PC-9 (cell line): ENCODE measurements around the gene DRC3. TPM values are rescaled to one million over a fixed set of nuclear protein-coding genes. Genes with fewer than 3 reads are reported as not detected.
A peak's percentile ranks its signal among the peaks of the same experiment; 100 is the strongest.

Source experiments
- BruUV-seq: library from RNA; stranded (reverse); fragments of 400-500 nt; replicated peaks from 2 replicates; lab custom pipeline; 2021; lab: Mats Ljungman, UMichigan
- CTCF ChIA-PET: fragments of 300-600 bp; sonication (Branson Sonifier 250); formaldehyde crosslinking; loops from one replicate; lab custom pipeline; 2022; ENCODE audit warnings: antibody characterized with exemption; lab: Charles Lee
- POLR2A ChIA-PET: fragments of 300-600 bp; sonication (Branson Sonifier 250); formaldehyde crosslinking; loops from one replicate; lab custom pipeline; 2022; ENCODE audit warnings: antibody characterized with exemption; ENCODE audit not compliant: unreplicated experiment; lab: Charles Lee
- DNase-seq, 2 experiments: peaks; one replicate each; pipeline versions ENCODE4 v3.0.0 to v3.0.0-alpha.2; 2015 to 2022; ENCODE audit warnings: mixed read lengths in 1 of 2
- H2AFZ ChIP-seq: fragments of 200-600 bp; sonication (generic); 2 replicates; pipeline ENCODE4 v1.8.1; 2017; ENCODE audit warnings: antibody characterized with exemption
- H3F3A ChIP-seq: fragments of 200-600 bp; sonication (generic); 2 replicates; pipeline ENCODE4 v1.8.1; 2017; ENCODE audit warnings: antibody characterized with exemption, mild to moderate bottlenecking, low read depth; ENCODE audit not compliant: insufficient read depth
- H3K27ac ChIP-seq: fragments of 200-600 bp; sonication (generic); 2 replicates; pipeline ENCODE4 v1.6.1; 2016; ENCODE audit warnings: mixed run types
- H3K27me3 ChIP-seq: fragments of 200-600 bp; sonication (generic); 2 replicates; pipeline ENCODE4 v1.6.1; 2016; ENCODE audit warnings: low read depth, mixed run types; ENCODE audit not compliant: insufficient read depth
- H3K36me3 ChIP-seq: fragments of 200-600 bp; sonication (generic); 2 replicates; pipeline ENCODE4 v1.6.1; 2016; ENCODE audit warnings: low read depth, mixed run types
- H3K4me1 ChIP-seq: fragments of 200-600 bp; sonication (generic); replicated peaks from 2 replicates; pipeline ENCODE4 v1.6.1; 2016; ENCODE audit warnings: mixed run types; ENCODE audit not compliant: insufficient read depth
- H3K4me2 ChIP-seq: fragments of 200-600 bp; sonication (generic); 2 replicates; pipeline ENCODE4 v1.6.1; 2017; ENCODE audit warnings: mixed run types
- H3K4me3 ChIP-seq: fragments of 200-600 bp; sonication (generic); 2 replicates; pipeline ENCODE4 v1.6.1; 2016; ENCODE audit warnings: mixed run types
- H3K79me2 ChIP-seq: fragments of 200-600 bp; sonication (generic); 2 replicates; pipeline ENCODE4 v1.6.1; 2017; ENCODE audit warnings: low read depth, mixed run types
- H3K9me2 ChIP-seq: fragments of 200-600 bp; sonication (generic); 2 replicates; pipeline ENCODE4 v1.8.1; 2017; ENCODE audit warnings: mild to moderate bottlenecking; ENCODE audit not compliant: insufficient read depth
- H3K9me3 ChIP-seq: fragments of 200-600 bp; sonication (generic); 2 replicates; pipeline ENCODE4 v1.8.1; 2016; ENCODE audit warnings: low read depth; ENCODE audit not compliant: insufficient read depth
- H4K20me1 ChIP-seq: fragments of 200-600 bp; sonication (generic); 2 replicates; pipeline ENCODE4 v1.8.1; 2017; ENCODE audit not compliant: insufficient read depth
- CTCF ChIP-seq: fragments of 200-600 bp; sonication (generic); conservative IDR thresholded peaks from 2 replicates; pipeline ENCODE4 v1.6.1; 2017; ENCODE audit warnings: mixed run types, antibody characterized with exemption, mild to moderate bottlenecking, moderate library complexity
- EZH2 ChIP-seq: fragments of 200-600 bp; sonication (generic); IDR thresholded peaks from 2 replicates; pipeline ENCODE4 v1.8.0; 2017; ENCODE audit warnings: antibody characterized with exemption, low read depth
- intact Hi-C: fragments of 100-400 bp; cut with micrococcal nuclease; formaldehyde crosslinking; loops from one replicate; pipeline ENCODE4 v1.10.0; 2022; ENCODE audit not compliant: unreplicated experiment
- total RNA-seq: library from RNA; stranded (reverse); gene quantifications from 2 replicates; pipeline ENCODE4 v1.2.3, GENCODE V29; 2021

DRC3 gene
- total RNA-seq, 1 experiment from 2014 or later: 15.2 TPM

GRCh38 chr17:18002171-18002570 lies 29.5 kb downstream of the DRC3 start:
- no peak overlapping the region for H2AFZ ChIP-seq
- BruUV-seq: no TSS peak
- TF ChIP-seq EZH2 (no peak), CTCF (no peak)
- CTCF ChIA-PET: no interaction called here
- H4K20me1 ChIP-seq: no peaks in the 10 kb centered on the region
- no peaks in the 10 kb centered on the region for H3K9me3 ChIP-seq
- H3K36me3 ChIP-seq: no peaks in the 10 kb centered on the region
- peaks cover 28% of the 10 kb centered on the region for H3K4me1 ChIP-seq
- DNase-seq: no peak
- H3K27ac ChIP-seq: no peak overlapping the region
- POLR2A ChIA-PET: no interaction called here
- intact Hi-C loops: no loop called here
- H3K4me3 ChIP-seq: no peak overlapping the region
- no peaks in the 10 kb centered on the region for H3K9me2 ChIP-seq
- no peaks in the 10 kb centered on the region for H3K27me3 ChIP-seq
- no peak overlapping the region for H3K4me2 ChIP-seq
- H3K79me2 ChIP-seq: no peaks in the 10 kb centered on the region
- peaks cover 20% of the 10 kb centered on the region for H3F3A ChIP-seq

GRCh38 chr17:18004345-18004744 lies 31.7 kb downstream of the DRC3 start:
- ChIA-PET POLR2A (interaction anchor here (0.6 to 0.8 kb wide), 4 partner anchors 9 to 637 kb away, joined by 3 to 16 read pairs (median 6); no protein-coding TSS in a partner anchor), CTCF (interaction anchor here (0.8 kb wide), 1 partner anchor 20 kb away, joined by 5 read pairs; no protein-coding TSS in a partner anchor)
- Histone ChIP-seq H3K27ac (no peak overlapping the region), H3K36me3 (no peaks in the 10 kb centered on the region), H3K9me2 (no peaks in the 10 kb centered on the region), H3K9me3 (no peaks in the 10 kb centered on the region), H3K4me3 (no peak overlapping the region), H2AFZ (no peak overlapping the region), H3K4me1 (peaks cover 49% of the 10 kb centered on the region), H4K20me1 (no peaks in the 10 kb centered on the region), H3K79me2 (no peaks in the 10 kb centered on the region), H3K27me3 (no peaks in the 10 kb centered on the region), H3F3A (peaks cover 36% of the 10 kb centered on the region), H3K4me2 (no peak overlapping the region)
- DNase-seq: no peak
- intact Hi-C loops: no loop called here
- no TSS peak for BruUV-seq
- TF ChIP-seq EZH2 (no peak), CTCF (no peak)

DNA sequence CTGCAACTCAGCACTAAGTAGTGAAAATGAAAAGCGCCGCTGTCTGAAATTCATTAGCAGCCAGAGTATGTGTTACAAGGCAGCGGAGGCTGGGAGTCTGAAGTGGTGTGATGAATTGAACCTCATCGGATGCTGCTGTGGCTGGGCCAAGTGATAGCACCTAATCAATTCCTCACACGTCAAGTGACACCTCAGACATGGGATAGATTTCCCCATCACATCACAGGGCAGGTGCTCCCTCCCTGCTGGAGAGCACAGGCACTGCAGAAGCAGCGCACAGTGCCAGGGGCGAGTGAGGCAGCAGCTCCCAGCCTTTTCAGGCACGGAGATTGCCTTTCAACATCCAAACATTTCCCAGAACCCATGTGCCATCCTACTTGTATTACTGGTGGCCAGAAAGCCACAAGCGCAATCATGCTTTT lies 32.2 kb downstream of the DRC3 start:
- CTCF ChIA-PET: interaction anchor here (0.8 kb wide), 1 partner anchor 20 kb away, joined by 5 read pairs; no protein-coding TSS in a partner anchor
- Histone ChIP-seq H2AFZ (no peak overlapping the region), H3F3A (peaks cover 39% of the 10 kb centered on the region), H3K27me3 (no peaks in the 10 kb centered on the region), H4K20me1 (no peaks in the 10 kb centered on the region), H3K36me3 (no peaks in the 10 kb centered on the region), H3K4me1 (peaks cover 54% of the 10 kb centered on the region), H3K4me3 (no peak overlapping the region), H3K9me2 (no peaks in the 10 kb centered on the region), H3K79me2 (no peaks in the 10 kb centered on the region), H3K27ac (peak overlapping the region; percentile 22; the same call in 1 of the 2 replicates), H3K4me2 (peak overlapping the region; percentile 53), H3K9me3 (no peaks in the 10 kb centered on the region)
- intact Hi-C loops: no loop called here
- DNase-seq: no peak
- no TSS peak for BruUV-seq
- POLR2A ChIA-PET: interaction anchor here (0.8 kb wide), 1 partner anchor 9 kb away, joined by 16 read pairs; no protein-coding TSS in a partner anchor
- TF ChIP-seq EZH2: no peak
- peak; percentile 31 for TF ChIP-seq CTCF
